Esophagus squamous epithelium (tissue), 5 donors: Measurements from ENCODE around the gene STAG1. TPM values are rescaled to one million over a fixed set of nuclear protein-coding genes. Genes with fewer than 3 reads are reported as not detected.
"Not testable (repeated sequence)": the region's sequence is repeated elsewhere in the genome, so short reads cannot be mapped to it uniquely, and the experiment has no call there.

Source experiments
- DNase-seq: peaks from one replicate; lab custom pipeline; 2025; lab: John Stamatoyannopoulos, UW
- H3K27ac ChIP-seq, 4 donors: fragments of 200-600 bp; sonication (generic); one replicate each; pipeline ENCODE4 v1.5.1; 2016 to 2019; ENCODE audit warnings: mild to moderate bottlenecking in 1 of 4
- H3K27me3 ChIP-seq, 4 donors: fragments of 200-600 bp; sonication (generic); 1 replicate in 3 of 4; 2 replicates in 1 of 4; pipeline versions ENCODE4 v1.5.1 to v1.6.0; 2017 to 2021; ENCODE audit warnings: antibody characterized with exemption in 1 of 4
- H3K36me3 ChIP-seq, 3 donors: fragments of 200-600 bp; sonication (generic); one replicate each; pipeline ENCODE4 v1.5.1; 2016 to 2019
- H3K4me1 ChIP-seq, 3 donors: fragments of 200-600 bp; sonication (generic); one replicate each; pipeline ENCODE4 v1.5.1; 2017 to 2019
- H3K4me3 ChIP-seq, 4 donors: fragments of 200-600 bp; sonication (generic); 1 replicate in 3 of 4; 2 replicates in 1 of 4; pipeline ENCODE4 v1.5.1; 2016 to 2019; ENCODE audit warnings: mild to moderate bottlenecking in 2 of 4, moderate library complexity in 1 of 4
- H3K9me3 ChIP-seq, 3 donors: fragments of 200-600 bp; sonication (generic); one replicate each; pipeline ENCODE4 v1.5.1; 2016 to 2019
- CTCF ChIP-seq, 6 experiments: fragments of 450-650 bp in 4 of 6; fragments of 200-600 bp in 2 of 6; sonication (generic) in 2 of 6; IDR thresholded peaks; one replicate each; pipeline ENCODE4 v1.5.1; 2016 to 2019; ENCODE audit warnings: antibody characterized with exemption in 6 of 6, mild to moderate bottlenecking in 4 of 6, moderate library complexity in 4 of 6
- POLR2A ChIP-seq, 4 donors: fragments of 450-650 bp; IDR thresholded peaks; one replicate each; pipeline ENCODE4 v1.6.1; 2017; ENCODE audit warnings: antibody characterized with exemption in 4 of 4, mild to moderate bottlenecking in 4 of 4, moderate library complexity in 3 of 4
- WGBS, 2 donors: methylation state at CpG; one replicate each; pipeline ENCODE4 v1.1.5; 2018; 5-methylcytosine and 5-hydroxymethylcytosine counted together
- intact Hi-C: fragments of 100-400 bp; cut with DNase I; formaldehyde crosslinking; loops from one replicate; pipeline ENCODE4 v1.15.0; 2022
- total RNA-seq, 4 donors: library from RNA; depleted of rRNA; stranded (reverse); fragments of >200 nt; gene quantifications; one replicate each; pipeline ENCODE4 v1.1.0, GENCODE V29; 2016
- donor health status: DM: yes; HTN: yes; CAD: no.

STAG1 gene
- total RNA-seq, 4 donors from 2014 or later = 10.9 to 42.9 (median 24.9) TPM

GRCh38 chr3:136657526-136657925, 94.7 kb downstream of the STAG1 start:
- no peak overlapping the region for H3K27ac ChIP-seq
- intact Hi-C loops = no loop called here

GRCh38 chr3:136653628-136654027, 98.5 kb downstream of the STAG1 start:
- Histone ChIP-seq H3K27me3 (no peaks in the 10 kb centered on the region), H3K9me3 (peaks cover 0 to 14% (median 12%) of the 10 kb centered on the region in 3 donors), H3K36me3 (peaks cover 0 to 8% (median 0%) of the 10 kb centered on the region in 3 donors), H3K4me3 (no peak overlapping the region), H3K27ac (no peak overlapping the region), H3K4me1 (peaks cover 0 to 10% (median 0%) of the 10 kb centered on the region in 3 donors)
- TF ChIP-seq POLR2A (IDR thresholded peaks at IDR 0.05) (no peak), CTCF (IDR thresholded peaks at IDR 0.05) (no peak)
- DNase-seq = no peak
- intact Hi-C loops = no loop called here

More at GRCh38 chr3:136657526-136657925, 94.7 kb downstream of the STAG1 start:
- H3K9me3 ChIP-seq = peaks cover 0 to 14% (median 12%) of the 10 kb centered on the region in 3 donors
- H3K27me3 ChIP-seq = no peaks in the 10 kb centered on the region
- peaks cover 0 to 8% (median 0%) of the 10 kb centered on the region in 3 donors for H3K36me3 ChIP-seq
- 12 to 40% methylated on average over 1 to 3 of the region's 3 CpGs for WGBS, 2 donors
- H3K4me3 ChIP-seq = no peak overlapping the region
- H3K4me1 ChIP-seq = peaks cover 0 to 10% (median 0%) of the 10 kb centered on the region in 3 donors
- no peak for DNase-seq
- TF ChIP-seq POLR2A (IDR thresholded peaks at IDR 0.05) = no peak

GRCh38 chr3:136651581-136651980, 100.6 kb downstream of the STAG1 start:
- H3K4me1 ChIP-seq = no peaks in the 10 kb centered on the region
- WGBS, 2 donors = 81 to 94% methylated on average over 2 of the region's 2 CpGs
- no peak for TF ChIP-seq CTCF (IDR thresholded peaks at IDR 0.05)
- no peak for TF ChIP-seq POLR2A (IDR thresholded peaks at IDR 0.05)
- no peak for DNase-seq
- intact Hi-C loops = no loop called here
- H3K36me3 ChIP-seq = peaks cover 0 to 8% (median 0%) of the 10 kb centered on the region in 3 donors
- H3K4me3 ChIP-seq = no peak overlapping the region
- H3K27ac ChIP-seq = no peak overlapping the region
- H3K27me3 ChIP-seq = no peaks in the 10 kb centered on the region
- H3K9me3 ChIP-seq = peaks cover 0 to 14% (median 12%) of the 10 kb centered on the region in 3 donors

- intact Hi-C loops = no loop called here
- WGBS, 2 donors = 84 to 93% methylated on average over 1 to 2 of the region's 2 CpGs
- H3K27ac ChIP-seq = no peak overlapping the region
- no peak overlapping the region for H3K4me3 ChIP-seq
- no peak for DNase-seq
- peaks cover 0 to 14% (median 12%) of the 10 kb centered on the region in 3 donors for H3K9me3 ChIP-seq
- peaks cover 0 to 8% (median 0%) of the 10 kb centered on the region in 3 donors for H3K36me3 ChIP-seq
- H3K27me3 ChIP-seq = no peaks in the 10 kb centered on the region
- TF ChIP-seq POLR2A (IDR thresholded peaks at IDR 0.05) = no peak
- TF ChIP-seq CTCF (IDR thresholded peaks at IDR 0.05) = no peak
- H3K4me1 ChIP-seq = no peaks in the 10 kb centered on the region
Measured at GRCh38 chr3:136650461-136650860, 101.7 kb downstream of the STAG1 start.

GRCh38 chr3:136645915-136646314, 106.3 kb downstream of the STAG1 start:
- WGBS, 2 donors = 97 to 100% methylated on average over 2 of the region's 2 CpGs
- H3K4me3 ChIP-seq = no peak overlapping the region
- H3K27ac ChIP-seq = no peak overlapping the region
- intact Hi-C loops = no loop called here
- no peak for TF ChIP-seq POLR2A (IDR thresholded peaks at IDR 0.05)
- TF ChIP-seq CTCF (IDR thresholded peaks at IDR 0.05) = no peak
- H3K9me3 ChIP-seq = no peaks in the 10 kb centered on the region
- no peaks in the 10 kb centered on the region for H3K36me3 ChIP-seq
- no peak for DNase-seq
- no peaks in the 10 kb centered on the region for H3K27me3 ChIP-seq
- no peaks in the 10 kb centered on the region for H3K4me1 ChIP-seq

- Histone ChIP-seq H3K27me3 (no peaks in the 10 kb centered on the region), H3K4me3 (no peak overlapping the region), H3K36me3 (no peaks in the 10 kb centered on the region), H3K9me3 (no peaks in the 10 kb centered on the region), H3K27ac (no peak overlapping the region), H3K4me1 (no peaks in the 10 kb centered on the region)
- WGBS, 2 donors = 60 to 87% methylated on average over 1 of the region's 1 CpG
- no peak for DNase-seq
- TF ChIP-seq POLR2A (IDR thresholded peaks at IDR 0.05) (no peak), CTCF (IDR thresholded peaks at IDR 0.05) (no peak)
- intact Hi-C loops = no loop called here
Measured at GRCh38 chr3:136644212-136644611, 108.0 kb downstream of the STAG1 start.

GRCh38 chr3:136643380-136643779, 108.8 kb downstream of the STAG1 start:
- H3K4me1 ChIP-seq, H3K36me3 ChIP-seq, H3K27ac ChIP-seq, intact Hi-C loops, H3K4me3 ChIP-seq, DNase-seq, H3K27me3 ChIP-seq, H3K9me3 ChIP-seq: not testable (repeated sequence)
- WGBS, 2 donors = 100% methylated on average over 1 to 2 of the region's 2 CpGs
